IgD-negative memory B cell (primary cell): ENCODE measurements around the gene CWC22. TPM values are rescaled to one million over a fixed set of nuclear protein-coding genes. Genes with fewer than 3 reads are reported as not detected.

Source experiments
- H3K27ac Mint-ChIP-seq, 3 donors: one replicate each; pipeline ENCODE4 v1.8.0; 2020 to 2022; ENCODE audit warnings: mild to moderate bottlenecking in 3 of 3, mixed read lengths in 3 of 3, moderate library complexity in 1 of 3
- H3K27me3 Mint-ChIP-seq: one replicate; pipeline ENCODE4 v1.8.0; 2021; ENCODE audit warnings: mixed read lengths
- H3K36me3 Mint-ChIP-seq: one replicate; pipeline ENCODE4 v1.8.0; 2020; ENCODE audit warnings: mild to moderate bottlenecking, mixed read lengths
- H3K4me1 Mint-ChIP-seq, 3 donors: one replicate each; pipeline ENCODE4 v1.8.0; 2020 to 2022; ENCODE audit warnings: mixed read lengths in 3 of 3, mild to moderate bottlenecking in 1 of 3
- H3K4me3 Mint-ChIP-seq, 4 donors: one replicate each; pipeline ENCODE4 v1.8.0; 2020 to 2022; ENCODE audit warnings: mild to moderate bottlenecking in 4 of 4, mixed read lengths in 4 of 4, moderate library complexity in 3 of 4
- H3K9me3 Mint-ChIP-seq, 3 donors: one replicate each; pipeline ENCODE4 v1.8.0; 2020 to 2021; ENCODE audit warnings: mixed read lengths in 3 of 3, mild to moderate bottlenecking in 1 of 3
- polyA plus RNA-seq: library from polyadenylated mRNA; unstranded; fragments of 300-500 nt; fragmentation: Illumina TruSeq; gene quantifications from one replicate; pipeline ENCODE4 v1.2.3, GENCODE V29; 2021

Gene CWC22
- polyA plus RNA-seq, 1 donor from 2014 or later: 25.8 TPM

DNA sequence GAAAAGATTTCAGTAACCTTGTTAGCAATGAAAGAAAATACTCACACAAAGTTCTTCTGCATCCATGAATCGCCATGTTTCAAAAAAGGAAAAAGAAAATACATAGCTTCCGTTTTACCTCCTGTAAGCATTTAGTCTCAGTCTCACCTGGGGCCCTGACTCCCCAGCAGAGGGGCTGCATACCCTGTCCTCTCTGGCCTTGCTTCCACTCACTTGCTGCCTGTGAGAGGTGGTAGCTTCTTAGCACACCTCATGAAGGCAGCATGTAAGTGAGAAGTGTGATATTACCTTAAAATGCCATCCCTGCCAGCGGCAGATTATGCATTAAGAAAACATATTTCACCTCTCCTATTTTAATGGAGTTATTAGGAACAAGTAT, 96.4 kb downstream of the CWC22 start:
- Mint-ChIP-seq H3K4me3 (no peak overlapping the region), H3K4me1 (no peaks in the 10 kb centered on the region), H3K27me3 (peaks cover 1% of the 10 kb centered on the region), H3K27ac (no peak overlapping the region), H3K36me3 (no peaks in the 10 kb centered on the region), H3K9me3 (no peaks in the 10 kb centered on the region)

DNA sequence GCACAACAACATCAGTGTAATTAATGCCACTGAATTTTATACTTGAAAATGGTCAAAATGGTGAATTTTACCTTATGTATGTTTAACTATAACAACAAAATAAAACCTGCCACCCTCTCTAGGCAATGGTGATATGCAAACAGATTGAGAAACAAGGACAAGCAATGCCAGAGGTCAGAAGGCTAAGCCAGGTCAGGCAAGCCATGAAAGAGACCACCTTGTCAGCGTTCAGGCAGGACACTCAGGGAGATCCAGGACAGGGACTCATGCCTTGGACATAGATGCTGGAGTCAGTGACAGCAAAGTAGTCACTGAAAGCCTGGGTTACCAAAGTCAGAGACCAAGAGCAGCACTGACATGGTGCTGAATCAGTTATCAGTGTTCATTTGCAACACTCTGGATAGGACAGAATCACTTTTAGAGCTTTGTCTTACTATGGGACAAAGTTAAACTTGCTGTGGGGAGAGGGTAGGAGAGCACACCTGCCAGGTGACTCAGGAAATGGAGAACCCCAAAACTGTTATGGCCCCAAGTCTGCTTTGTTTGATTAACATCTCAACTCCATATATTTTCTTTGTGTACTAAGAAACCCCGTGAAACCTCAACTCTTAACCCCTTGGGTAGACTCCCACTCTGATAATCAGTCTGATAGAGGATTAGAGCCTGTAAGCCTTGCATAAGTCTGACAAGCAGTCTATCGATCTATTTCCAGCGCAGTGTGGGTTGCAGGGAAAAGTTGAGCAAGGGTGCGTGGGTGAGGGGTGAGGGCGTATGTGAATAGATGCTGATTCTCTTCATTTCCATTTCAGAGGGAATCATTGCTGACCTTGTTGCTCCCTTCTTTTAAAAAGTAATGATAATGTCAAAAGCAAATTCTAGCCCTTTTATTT, 97.0 kb downstream of the CWC22 start:
- no peaks in the 10 kb centered on the region for H3K36me3 Mint-ChIP-seq
- no peak overlapping the region for H3K4me3 Mint-ChIP-seq

GRCh38 chr2:179900655-179901054, 106.4 kb downstream of the CWC22 start:
- Mint-ChIP-seq H3K36me3 (no peaks in the 10 kb centered on the region), H3K4me1 (no peaks in the 10 kb centered on the region), H3K27me3 (peaks cover 3% of the 10 kb centered on the region), H3K27ac (no peak overlapping the region), H3K9me3 (peaks cover 6 to 14% (median 11%) of the 10 kb centered on the region in 3 donors), H3K4me3 (no peak overlapping the region)

More for the DNA sequence above, 97.0 kb downstream of the CWC22 start:
- Mint-ChIP-seq H3K27ac (peak overlapping the region in 1 of 3 donors; percentile 57), H3K27me3 (peaks cover 1% of the 10 kb centered on the region), H3K4me1 (no peaks in the 10 kb centered on the region), H3K9me3 (no peaks in the 10 kb centered on the region)

- Mint-ChIP-seq H3K27ac (no peak overlapping the region), H3K4me1 (no peaks in the 10 kb centered on the region), H3K27me3 (peaks cover 3% of the 10 kb centered on the region), H3K36me3 (no peaks in the 10 kb centered on the region), H3K4me3 (no peak overlapping the region), H3K9me3 (peaks cover 6 to 14% (median 11%) of the 10 kb centered on the region in 3 donors)
Measured at GRCh38 chr2:179899666-179900065, 107.4 kb downstream of the CWC22 start.

DNA sequence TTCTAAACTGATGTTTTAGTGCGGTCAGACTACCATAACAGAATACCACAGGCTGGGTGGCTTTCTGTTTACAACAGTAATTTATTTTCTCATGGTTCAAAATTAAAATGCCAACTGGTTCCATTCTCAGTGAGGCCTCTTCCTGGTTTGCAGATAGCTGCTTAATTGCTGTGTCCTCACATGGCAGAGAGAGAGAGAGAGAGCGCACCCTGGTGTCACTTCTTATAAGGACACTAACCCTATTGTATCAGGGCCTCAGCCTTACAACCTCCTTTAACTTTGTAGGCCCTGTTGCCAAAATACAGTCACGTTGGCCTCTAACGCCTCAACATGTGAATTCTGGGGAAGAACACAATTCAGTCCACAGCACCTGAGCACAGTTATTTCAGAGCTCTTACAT, 108.2 kb downstream of the CWC22 start:
- H3K9me3 Mint-ChIP-seq: peaks cover 4 to 13% (median 9%) of the 10 kb centered on the region in 3 donors
- H3K27ac Mint-ChIP-seq: no peak overlapping the region
- H3K4me1 Mint-ChIP-seq: no peaks in the 10 kb centered on the region
- peaks cover 3% of the 10 kb centered on the region for H3K27me3 Mint-ChIP-seq
- no peaks in the 10 kb centered on the region for H3K36me3 Mint-ChIP-seq
- no peak overlapping the region for H3K4me3 Mint-ChIP-seq

Other genes with a start within 250 kb of the CWC22 start
- not detected for gene ZNF385B, start 145.7 kb downstream of the CWC22 start, polyA plus RNA-seq